NCI-H226 (cell line): ENCODE measurements around the gene AP2A2.

ENCODE experiments used
- DNase-seq: peaks from one replicate; pipeline ENCODE4 v3.0.0-alpha.2; 2015

Gene AP2A2

DNA sequence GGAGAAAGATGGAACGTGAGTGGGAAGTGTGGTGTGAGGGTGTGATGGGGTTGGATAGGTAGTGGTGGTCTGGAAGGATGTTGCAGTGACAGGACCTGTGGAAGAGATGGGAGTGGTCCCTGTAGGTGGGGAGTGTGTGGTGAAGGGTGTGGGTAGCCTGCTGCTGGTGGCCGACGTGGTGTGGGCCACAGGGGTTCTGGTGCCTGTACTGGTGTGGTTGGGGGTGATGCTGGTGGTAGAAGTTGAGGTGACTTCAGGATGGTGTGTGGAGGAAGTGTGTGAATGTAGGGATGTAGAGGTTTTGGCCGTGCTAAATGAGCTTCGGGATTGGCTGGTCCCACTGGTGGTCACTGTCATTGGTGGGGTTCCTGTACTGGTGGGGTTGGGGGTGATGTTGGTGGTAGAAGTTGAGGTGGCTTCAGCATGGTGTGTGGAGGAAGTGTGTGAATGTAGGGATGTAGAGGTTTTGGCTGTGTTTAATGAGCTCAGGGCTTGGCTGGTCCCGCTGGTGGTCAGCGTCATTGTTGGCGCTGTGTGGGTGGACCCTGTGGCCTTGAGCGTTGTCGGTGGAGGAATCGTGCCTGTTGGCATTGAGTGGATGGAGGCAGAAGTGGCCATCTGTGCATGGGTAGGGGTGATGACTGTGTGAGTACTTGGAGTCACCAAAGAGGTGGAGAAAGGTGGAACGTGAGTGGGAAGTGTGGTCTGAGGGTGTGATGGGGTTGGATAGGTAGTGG lies 91.8 kb downstream of the AP2A2 start:
- no peak for DNase-seq

DNA sequence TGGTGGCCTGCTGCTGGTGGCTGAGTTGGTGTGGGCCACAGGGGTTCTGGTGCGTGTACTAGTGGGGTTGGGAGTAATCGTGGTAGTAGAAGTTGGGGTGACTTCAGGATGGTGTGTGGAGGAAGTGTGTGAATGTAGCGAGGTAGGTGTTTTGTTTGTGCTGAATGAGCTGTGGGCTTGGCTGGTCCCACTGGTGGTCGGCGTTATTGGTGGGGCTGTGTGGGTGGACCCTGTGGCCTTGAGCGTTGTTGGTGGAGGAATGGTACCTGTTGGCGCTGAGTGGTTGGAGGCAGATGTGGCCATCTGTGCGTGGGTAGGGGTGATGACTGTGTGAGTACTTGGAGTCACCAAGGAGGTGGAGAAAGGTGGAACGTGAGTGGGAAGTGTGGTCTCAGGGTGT lies 92.4 kb downstream of the AP2A2 start:
- DNase-seq = no peak

DNA sequence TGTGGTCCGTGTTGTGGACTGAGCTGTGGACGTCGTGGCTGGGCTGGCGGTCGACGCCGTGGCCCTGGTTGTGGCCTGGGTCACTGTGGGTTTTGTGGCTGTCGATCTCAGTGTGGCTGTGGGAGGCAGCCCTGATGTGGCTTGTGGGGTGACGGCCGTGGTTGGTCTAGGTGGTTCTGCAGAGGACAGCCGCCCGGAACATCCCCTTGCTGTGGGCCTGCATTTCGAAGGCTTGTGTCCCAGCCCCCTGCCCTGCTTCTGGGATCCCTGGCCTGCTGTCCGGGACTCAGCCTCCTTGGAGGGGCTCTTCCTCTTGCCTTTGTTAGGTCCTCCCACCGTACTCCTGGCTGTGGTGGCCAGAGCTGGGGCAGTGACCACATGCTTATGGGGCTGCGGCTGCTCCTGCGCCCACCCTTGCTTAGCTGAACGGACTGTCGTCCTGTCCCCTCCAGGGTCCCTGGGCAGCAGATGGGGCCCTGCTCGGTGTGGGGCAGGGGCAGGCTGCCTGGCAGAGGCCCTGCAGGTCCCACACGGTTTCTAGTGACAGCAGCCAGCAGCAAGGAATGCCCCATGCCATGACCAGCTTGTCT lies 93.7 kb downstream of the AP2A2 start:
- DNase-seq = no peak

GRCh38 chr11:1020211-1020905 lies 94.7 kb downstream of the AP2A2 start:
- DNase-seq = no peak

DNA sequence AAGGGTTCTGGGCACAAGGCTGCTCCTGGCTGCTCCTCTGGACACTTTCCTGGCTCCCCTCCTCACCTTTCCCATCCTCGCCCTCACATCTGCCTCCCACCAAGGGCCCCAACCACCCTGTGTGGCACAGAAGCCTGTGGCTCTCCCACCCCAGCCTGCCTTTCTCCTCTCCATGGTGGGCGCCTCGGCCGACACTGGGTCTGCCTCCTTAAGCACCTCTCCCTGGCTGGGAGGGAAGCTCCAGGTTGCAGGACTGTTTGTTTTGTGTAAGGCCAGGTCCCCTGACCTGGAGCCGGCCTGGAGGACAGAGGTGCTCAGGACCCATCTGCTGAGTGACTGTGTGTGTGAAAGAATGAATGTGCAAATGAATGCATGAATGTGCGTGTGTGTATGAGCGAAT lies 96.7 kb downstream of the AP2A2 start:
- no peak for DNase-seq

GRCh38 chr11:1022908-1023810 lies 97.5 kb downstream of the AP2A2 start:
- no peak for DNase-seq

DNA sequence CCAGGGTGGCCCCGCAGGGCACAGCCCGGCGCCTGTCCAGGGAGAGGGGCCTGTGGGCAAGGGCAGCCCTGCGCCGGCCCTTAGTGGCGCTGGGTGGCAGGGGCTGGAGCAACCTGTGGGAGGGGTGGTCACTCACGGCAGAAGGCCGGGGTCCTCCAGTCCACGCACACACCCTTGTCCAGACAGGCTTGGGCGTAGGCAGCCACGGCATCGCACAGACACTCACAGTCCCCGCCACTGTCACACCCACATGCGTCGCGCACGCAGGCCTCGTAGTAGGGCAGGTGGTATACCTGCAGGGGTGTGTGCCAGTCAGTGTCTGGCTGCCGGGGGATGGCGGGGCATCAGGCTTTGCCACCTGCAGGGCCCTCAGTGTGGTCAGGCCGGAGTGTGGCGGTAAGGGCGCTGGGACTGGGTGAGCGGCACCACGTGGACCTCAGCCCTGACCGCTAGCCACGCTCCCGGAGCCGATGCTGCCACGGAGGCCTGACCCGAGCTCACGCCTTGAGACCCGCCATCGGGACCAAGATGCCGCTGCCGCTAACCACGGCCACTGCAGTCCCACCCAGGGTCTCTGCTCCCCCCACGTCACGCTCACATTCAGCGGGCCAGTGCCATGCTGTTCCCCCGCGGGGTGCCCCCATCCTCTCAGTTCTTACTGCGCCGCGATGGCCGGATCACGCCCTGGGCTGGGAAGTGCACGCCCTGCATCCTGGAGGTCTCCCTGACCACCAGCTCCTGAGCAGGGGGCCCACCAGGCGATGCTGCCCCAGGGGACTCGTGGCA lies 98.3 kb downstream of the AP2A2 start:
- no peak for DNase-seq

DNA sequence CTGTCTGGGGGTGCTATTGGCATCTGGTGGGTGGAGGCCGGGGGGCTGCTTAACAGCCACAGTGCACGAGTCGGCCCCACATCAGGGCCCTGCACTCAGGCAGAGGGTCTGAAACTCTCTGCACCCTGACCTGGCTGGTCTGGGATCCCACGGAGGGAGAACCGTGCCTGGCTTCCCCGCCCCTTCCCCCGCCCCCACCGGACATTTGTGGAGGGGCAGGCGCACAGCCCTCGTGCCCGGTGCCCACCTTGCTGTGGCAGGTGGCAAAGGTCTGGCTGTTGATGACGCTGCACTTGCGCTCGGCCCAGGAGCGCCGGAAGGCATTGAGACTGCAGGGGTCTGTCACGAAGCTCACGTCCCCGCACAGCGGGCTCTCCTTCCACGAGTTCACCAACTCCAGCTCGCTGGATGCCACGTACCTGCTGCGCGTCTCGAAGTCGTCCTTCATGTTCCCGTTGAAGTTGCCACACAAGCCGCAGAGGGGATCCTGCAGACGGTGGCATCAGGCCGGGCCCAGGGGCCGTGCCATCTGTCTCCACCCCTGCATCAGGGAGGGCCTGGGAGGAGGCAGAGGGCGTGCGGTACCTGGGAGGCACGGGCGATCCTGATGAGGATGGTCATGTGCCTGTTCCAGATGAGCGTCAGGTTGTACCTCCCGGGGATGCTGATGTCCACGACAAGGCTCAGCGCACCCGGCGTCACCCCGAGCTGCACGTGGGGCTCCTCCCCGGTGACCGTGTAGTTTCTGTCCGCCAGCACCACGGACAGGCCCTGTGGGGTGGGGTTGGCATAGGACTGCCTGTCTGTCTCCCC lies 99.1 kb downstream of the AP2A2 start:
- no peak for DNase-seq

DNA sequence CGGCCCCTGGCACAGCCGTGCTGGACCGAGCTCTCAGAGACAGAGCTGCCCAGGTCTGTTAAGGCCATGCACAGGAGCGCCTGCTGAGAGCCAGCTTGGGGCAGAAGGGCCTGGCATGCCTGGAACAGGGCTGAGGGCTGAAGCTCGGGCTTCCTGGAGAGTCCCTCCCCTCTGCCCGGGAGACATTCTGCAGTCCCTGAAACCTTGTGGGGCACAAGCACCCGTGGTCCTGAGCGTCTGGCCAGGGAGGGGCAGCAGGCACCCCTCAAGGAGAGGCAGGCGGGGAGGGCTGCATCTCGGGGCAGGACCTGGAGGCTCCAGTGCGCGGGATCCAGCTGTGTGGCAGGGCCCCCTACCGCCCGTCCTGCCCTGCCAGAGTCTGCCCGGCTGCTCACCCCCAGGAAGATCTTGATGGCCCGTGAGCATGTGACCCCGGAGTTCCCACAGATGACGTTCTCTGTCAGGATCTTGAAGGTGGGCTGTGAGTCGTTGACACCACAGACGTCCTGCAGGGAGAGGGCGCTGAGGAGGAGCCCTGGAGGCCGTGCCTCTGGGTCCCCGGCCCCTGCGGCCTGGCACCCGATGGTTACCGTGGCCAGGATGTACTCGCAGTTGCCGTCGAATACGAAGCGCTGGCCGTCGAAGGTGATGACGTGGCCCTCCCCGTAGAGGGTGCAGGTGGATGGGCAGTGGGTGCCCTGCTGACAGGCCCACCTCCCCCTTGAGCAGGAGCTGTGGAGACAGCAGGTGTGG lies 99.9 kb downstream of the AP2A2 start:
- DNase-seq = no peak

GRCh38 chr11:1026163-1026450 lies 100.4 kb downstream of the AP2A2 start:
- no peak for DNase-seq

- no peak for DNase-seq
Observed at GRCh38 chr11:1026641-1027482, 101.2 kb downstream of the AP2A2 start.

GRCh38 chr11:1027483-1028290 lies 102.0 kb downstream of the AP2A2 start:
- DNase-seq = no peak

GRCh38 chr11:1028291-1028540 lies 102.5 kb downstream of the AP2A2 start:
- DNase-seq = no peak

DNA sequence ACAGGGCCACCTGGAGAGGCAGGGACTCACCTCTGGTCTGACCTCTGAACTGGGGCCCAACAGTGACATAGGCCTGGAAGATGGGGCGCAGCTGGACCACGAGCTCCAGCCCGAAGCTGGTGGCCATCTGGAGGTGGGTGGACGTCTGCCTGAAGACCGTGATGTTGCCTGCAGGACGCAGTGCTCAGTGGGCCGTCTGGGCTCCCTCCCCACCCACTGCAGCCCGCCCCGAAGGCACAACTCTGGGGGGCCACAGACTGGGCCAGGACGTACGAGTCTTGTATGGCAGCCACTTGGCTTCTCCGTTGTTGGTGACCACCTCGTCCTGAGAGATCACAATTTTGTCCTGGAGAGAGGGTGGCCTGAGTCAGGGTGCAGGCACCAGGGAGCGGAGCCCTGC lies 102.9 kb downstream of the AP2A2 start:
- no peak for DNase-seq

GRCh38 chr11:1029051-1029450 lies 103.4 kb downstream of the AP2A2 start:
- no peak for DNase-seq

GRCh38 chr11:1029654-1030053 lies 104.0 kb downstream of the AP2A2 start:
- no peak for DNase-seq

GRCh38 chr11:1030086-1030485 lies 104.4 kb downstream of the AP2A2 start:
- DNase-seq = no peak

- no peak for DNase-seq
Observed at GRCh38 chr11:1030556-1030955, 104.9 kb downstream of the AP2A2 start.

- DNase-seq = no peak
Observed at GRCh38 chr11:1031121-1031899, 105.6 kb downstream of the AP2A2 start.
